Inflammatory macrophage (primary cell): ENCODE measurements around the gene NDUFA5.
A peak's percentile ranks its signal among the peaks of the same experiment; 100 is the strongest.
"Not testable (repeated sequence)": the region's sequence is repeated elsewhere in the genome, so short reads cannot be mapped to it uniquely, and the experiment has no call there.

Source experiments
- DNase-seq, 2 donors: peaks; one replicate each; pipeline ENCODE4 v3.0.0-alpha.2; 2020 to 2022

NDUFA5 gene

DNA sequence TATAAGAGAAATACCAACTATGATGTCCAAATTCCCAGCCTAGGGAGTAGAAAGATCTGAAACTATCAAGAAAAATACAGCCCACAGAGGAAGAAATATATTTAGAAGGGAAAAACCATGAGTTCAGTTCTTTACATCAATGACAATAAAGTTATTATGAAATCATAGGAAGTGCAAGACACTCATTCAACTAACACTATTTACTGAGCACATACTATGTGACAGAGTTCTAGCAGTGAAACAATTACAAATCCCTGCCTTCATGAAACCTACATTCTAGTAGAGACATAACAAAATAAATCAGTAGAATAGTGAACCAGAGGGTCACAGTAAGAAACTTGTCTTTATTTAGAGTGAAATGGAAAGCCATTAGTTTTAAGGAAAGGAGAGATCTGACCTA is 2.1 kb downstream of the NDUFA5 start:
- DNase-seq = no peak

DNA sequence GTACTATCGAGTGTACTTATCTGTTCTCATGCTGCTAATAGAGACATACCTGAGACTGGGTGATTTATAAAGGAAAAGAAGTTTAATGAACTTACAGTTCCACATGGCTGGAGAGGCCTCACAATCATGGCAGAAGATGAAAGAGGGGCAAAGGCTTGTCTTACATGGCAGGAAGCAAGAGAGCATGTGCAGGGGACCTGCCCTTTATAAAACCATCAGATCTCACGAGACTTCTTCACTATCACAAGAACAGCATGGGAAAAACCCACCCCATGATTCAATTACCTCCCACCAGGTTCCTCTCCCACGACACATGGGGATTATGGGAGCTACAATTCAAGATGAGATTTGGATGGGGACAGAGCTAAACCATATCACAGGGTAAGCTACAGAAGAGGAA is 4.5 kb downstream of the NDUFA5 start:
- no peak for DNase-seq

DNA sequence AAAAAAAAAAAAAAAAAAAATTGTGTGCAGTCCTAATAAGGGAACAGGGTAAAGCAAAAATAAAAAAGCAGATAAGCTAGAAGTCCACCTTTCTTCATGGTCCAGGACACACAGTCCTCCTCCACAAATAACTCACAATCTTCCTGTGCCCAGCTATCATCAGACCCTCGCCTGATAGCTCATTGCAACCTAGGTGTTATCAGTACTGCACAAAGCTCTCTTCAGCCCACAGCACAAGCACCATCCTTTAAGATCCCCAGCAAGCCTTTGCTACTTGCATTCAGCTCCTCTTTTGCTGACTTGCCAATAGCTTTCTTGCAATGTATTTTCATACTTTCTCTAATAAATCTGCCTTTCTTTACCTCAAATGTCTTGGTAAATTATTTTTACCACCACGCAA is 5.0 kb downstream of the NDUFA5 start:
- DNase-seq = no peak

DNA sequence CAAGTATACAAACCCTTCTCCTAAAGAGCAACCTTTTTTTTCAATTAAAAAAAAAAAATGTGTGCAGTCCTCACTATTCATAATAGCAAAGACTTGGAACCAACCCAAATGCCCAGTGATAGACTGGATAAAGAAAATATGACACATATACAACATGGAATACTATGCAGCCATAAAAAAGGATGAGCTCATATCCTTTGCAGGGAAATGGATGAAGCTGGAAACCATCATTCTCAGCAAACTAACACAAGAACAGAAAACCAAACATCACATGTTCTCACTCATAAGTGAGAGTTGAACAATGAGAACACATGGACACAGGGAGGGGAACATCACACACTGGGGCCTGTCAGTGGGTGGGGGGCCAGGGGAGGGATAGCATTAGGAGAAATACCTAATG is 5.5 kb downstream of the NDUFA5 start:
- DNase-seq = not testable (repeated sequence)

DNA sequence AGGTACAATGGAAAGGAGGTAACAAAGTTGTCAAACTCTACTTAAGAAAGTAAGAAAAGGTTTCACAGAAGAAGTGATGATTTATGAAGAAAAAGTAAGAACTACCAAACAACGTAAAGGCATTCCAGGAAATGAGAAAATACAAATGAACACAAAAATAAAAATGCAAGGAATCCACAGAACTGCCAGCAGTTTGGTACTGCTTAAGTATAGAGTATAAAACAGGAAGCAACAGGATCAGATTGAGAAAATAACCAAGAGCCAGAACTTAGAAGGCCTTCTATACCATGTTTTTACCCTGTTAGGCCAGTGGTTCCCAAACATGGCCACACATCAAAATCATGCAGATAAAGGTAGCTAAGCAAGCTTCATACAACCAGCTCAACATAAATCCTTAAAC is 9.2 kb downstream of the NDUFA5 start:
- no peak for DNase-seq

DNA sequence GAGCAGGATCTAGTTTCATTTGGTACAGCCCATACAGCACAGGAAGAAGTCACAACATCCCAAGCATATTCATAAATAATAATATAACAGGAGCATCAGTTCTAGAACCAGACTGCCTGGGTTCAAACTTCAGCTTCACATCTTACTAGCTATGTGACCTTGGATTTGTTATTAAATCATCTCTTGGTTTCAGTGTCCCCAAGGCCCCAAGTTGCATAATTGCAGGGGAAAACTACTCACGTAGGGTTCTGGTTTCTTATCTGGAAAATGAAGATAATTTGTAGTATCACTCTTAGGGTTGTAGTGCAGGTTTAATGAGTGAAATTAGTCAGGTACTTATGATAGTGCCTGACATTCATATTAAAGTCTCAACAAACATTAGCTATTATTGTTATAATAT is 17.7 kb downstream of the NDUFA5 start:
- no peak for DNase-seq

DNA sequence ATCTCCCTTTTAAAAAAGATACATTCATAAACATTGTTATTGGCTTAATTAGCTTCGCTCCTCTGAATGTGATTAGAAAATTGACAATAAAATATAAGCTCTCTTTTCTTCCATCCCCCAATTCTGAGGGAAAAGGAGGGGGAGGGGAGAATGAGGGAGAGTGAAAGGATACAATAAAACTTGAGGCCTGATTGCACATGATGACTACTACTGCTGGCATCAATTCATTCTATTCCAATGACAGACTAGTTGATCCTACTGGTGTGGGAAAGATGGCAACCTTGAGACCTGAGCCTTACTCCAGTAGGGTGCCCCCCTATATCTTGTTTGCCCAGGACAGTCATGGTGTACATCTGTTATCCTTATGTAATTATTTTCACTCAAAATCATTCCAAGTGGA is 18.7 kb downstream of the NDUFA5 start:
- no peak for DNase-seq

DNA sequence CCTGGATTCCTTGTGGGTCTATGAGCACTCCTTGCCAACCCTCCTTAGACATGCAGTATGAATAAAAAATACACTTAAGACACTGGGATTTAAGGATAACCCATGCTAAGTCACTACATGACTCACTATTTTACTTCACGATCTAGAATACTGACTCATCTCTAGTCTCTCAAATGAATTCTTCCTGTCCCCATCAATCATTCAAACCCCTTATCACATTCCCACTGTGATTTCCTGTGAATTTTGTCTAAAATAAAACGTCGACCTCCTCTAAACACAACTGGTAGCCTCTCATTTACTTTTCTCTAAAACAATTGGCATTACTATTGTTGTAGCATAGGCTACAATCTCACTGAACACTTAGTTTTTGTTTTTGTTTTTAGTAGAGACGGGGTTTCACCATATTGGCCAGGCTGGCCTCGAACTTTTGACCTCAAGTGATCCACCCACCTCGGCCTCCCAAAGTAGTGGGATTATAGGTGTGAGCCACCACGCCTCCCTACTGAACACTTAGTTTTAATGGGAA is 19.4 kb downstream of the NDUFA5 start:
- no peak for DNase-seq

DNA sequence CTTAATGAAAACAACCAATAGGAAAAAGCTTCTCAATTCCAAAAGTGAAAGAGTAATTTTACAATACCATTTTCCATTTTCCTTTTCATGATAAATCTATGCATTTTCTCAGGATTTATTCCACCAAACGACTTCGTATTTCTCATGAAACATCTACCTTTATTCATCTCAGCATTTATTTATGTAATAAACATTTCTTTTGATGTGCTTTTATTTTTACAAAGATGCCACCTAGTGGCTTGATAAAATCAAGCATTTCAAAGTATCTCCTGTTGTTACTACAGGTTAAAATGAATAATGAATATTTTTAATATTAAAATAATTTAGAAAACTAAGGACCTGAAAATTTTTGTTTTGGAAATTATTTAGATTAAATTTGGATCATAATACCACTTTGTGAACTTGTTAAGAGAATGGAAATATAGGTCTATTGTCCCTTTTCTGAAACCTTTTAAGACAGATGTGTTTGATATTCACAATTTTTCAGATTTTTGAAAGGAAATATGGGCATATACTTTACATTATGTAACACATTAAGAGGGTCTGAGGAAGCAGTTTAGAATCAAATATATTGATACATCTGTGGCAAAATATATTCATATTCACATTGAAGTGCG is 20.5 kb downstream of the NDUFA5 start:
- peak in 1 of 2 donors; percentile 35 for DNase-seq

DNA sequence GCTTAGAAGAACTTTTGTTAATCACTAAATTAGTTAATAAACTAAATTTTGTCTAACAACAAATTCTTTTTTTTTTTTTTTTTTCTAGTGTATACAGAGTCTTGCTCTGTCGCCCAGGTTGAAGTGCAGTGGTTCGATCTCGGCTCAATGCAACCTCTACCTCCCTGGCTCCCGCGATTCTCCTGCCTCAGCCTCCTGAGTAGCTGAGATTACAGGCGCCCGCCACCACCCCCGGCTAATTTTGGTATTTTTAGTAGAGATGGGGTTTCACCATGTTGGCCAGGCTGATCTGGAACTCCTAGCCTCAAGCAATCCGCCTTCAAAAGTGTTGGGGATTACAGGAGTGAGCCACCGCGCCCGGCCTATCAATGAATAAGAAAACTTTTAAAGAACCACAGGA is 22.1 kb downstream of the NDUFA5 start:
- no peak for DNase-seq

DNA sequence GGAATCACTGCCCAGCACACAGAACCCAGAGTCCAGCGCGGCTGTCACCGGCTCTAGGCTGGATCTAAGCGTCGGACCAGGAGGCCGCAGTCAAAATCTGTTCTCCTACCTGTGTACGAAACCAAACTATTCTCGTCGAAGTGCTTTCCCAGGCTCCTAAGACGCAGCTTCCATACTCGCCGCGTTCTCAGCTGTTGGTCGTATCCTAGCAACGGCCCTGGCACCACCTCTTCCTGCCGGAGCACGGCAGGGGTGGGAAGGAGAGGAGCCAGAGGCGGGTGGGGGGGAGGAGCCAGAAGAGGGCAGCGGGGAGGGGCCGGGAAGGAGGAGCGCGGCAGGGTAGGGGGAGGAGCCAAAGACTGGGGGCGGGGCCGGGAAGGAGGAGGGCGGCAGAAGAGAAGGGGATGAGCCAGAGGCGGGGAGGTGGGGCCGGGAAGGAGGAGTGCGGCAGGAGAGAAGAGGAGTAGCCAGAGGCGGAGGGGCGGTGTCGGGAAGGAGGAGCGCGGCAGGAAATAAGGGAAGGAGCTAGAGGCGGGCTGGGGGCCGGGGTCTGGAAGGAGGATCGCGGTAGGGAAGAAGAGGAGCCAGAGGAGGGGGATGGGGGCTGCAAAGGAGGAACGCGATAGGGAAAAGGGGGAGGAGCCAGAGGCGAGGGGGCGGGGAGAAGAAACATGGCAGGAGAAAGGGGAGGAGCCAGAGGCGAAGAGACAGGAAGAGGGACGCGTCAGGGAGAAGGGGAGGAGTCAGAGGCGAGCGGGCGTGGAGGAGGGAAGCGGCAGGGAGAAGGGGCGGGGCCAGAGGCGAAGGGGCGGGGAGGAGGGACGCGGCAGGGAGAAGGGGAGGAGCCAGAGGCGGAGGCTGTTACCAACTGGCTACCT is 23.0 kb downstream of the NDUFA5 start, which contains the start of gene IQUB:
Gene IQUB, minus strand, starts transcription at position 213 of the 878 bp plus-strand sequence. CDS start 22,255 bp downstream, outside the sequence.
- peak; percentile 97 for DNase-seq

DNA sequence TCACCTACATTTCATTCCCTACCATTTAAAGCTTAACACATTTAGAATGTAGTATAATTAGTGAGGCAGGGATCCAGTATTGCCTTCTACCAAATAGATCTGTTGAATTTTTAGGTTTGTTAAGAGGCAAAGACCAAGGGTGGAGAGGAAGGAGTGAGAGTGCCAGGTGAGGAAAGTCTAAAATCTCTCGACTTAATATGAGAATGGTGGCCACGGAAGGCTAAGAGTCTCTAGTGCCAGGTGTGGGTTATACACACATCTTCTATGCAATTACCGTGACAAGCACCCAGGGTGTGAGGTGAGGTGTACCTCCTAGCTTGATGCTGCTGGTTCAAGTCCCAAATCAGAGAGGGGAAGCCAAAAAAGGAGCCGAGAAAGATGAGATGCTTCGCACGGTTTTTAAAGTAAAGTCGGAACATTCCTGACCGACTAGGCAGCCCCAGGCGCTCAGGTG is 23.7 kb downstream of the NDUFA5 start:
- DNase-seq = no peak

DNA sequence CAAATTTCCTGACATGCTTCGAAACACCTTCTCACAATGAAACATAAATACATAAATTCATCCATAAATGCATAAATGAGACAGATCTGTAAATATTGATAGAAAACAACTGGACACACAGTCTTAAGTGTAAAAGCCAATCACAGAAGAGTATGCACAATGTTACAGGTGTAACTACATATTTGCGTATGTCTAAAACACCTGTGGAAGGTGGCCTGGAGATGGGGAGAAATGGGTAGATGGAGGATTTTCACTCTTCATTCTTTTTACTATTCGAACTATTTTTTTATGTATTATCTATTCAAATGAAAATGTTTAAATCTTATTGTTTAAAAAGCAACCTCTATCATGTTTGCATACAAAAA is 24.1 kb downstream of the NDUFA5 start:
- DNase-seq = no peak

DNA sequence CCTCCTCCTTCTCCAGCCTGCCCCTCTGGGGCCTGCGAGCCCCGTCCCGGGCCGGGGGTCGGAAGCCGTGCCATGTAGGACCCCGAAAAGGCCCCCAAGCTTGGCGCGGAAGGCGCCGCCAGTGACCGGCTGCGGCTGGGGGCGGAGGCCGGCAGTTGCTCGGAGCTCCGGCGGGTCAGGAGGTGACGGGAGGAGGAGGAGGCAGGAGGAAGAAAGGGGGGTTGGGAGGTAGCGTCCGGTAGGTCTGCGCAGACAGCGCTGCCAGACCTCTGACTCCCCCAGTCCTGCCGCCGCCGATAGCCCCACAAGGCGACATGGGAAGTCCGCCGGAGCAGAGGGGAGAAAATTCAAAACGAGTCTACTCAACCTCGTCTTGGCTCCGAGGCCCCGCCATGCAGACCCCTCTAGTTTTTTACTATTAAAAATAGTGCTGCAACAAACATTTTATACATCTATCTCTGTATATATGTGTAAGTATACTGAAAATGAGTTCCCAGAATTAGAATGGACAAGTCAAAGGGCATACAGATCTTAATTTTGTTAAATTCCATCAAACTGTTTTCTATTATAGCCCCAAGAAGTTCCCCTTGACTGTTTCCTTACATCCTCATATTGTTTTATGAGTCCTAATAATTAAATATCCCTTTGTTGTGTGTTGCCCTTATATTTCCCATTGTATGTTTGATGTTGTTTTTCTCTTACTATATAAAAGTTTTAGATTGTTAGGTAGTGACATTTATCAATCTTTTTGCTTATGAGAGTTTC is 24.6 kb downstream of the NDUFA5 start:
- not testable (repeated sequence) for DNase-seq

DNA sequence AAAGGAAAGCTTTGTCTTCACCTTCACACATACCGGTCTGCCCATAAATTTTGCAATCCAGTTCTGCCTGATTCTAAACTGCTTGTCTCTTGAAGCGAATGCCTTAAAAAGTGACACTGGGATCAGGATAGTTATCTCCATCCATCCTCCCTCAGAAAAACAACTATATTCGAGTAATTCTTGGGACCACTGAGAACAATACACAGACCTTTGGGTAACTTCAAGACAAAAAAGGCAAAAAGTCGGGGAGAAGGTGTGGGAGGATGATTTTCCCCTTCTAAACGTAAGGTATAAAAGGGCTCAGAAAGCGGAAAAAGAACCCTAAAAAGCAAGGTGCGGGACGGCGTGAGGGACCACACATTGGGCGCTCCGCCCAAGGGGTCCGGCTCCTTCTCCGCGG is 25.3 kb downstream of the NDUFA5 start:
- not testable (repeated sequence) for DNase-seq

DNA sequence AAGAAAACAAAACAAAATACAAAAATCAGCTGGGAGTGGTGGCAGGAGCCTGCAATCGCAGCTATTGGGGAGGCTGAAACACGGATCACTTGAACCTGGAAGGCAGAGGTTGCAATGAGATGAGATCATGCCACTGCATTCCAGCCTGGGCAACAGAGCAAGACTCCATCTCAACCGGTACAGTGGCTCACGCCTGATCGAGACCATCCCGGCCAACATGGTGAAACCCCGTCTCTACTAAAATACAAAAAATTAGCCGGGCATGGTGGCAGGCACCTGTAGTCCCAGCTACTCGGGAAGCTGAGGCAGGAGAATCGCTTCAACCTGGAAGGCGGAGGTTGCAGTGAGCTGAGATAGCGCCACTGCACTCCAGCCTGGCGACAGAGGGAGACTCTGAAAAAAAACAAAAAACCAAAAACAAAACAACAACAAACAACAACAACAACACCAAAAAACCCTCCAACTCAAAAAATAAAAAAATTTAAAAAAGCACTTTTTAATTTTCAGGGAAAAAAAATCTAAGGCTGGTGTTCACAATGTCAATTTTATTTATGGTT is 27.5 kb downstream of the NDUFA5 start:
- DNase-seq = not testable (repeated sequence)

DNA sequence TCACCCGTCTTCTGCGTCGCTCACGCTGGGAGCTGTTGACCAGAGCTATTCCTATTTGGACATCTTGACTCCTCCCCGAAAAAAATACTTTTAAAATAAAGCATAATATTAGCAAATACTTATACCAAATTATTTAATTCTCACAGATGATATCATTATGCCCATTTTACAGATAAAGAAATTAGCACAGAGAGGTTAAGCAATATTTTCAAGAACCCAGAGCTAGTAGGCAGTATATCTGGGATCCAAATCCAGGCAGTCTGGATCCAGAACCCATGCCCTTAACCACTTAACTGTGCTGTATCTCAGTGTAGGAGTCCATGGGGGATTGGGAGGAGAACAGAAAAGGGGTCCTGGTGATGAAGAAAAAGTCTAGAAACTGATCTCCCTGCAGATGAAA is 29.4 kb downstream of the NDUFA5 start:
- DNase-seq = no peak

DNA sequence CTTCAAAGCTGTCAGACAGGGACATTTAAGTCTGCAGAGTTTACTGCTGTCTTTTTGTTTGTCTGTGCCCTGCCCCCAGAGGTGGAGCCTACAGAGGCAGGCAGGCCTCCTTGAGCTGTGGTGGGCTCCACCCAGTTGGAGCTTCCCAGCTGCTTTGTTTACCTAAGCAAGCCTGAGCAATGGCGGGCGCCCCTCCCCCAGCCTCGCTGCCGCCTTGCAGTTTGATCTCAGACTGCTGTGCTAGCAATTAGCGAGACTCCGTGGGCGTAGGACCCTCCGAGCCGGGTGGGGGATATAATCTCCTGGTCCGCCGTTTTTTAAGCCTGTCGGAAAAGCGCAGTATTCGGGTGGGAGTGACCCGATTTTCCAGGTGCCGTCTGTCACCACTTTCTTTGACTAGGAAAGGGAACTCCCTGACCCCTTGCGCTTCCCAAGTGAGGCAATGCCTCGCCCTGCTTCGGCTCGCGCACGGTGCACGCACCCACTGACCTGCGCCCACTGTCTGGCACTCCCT is 29.8 kb downstream of the NDUFA5 start:
- not testable (repeated sequence) for DNase-seq

DNA sequence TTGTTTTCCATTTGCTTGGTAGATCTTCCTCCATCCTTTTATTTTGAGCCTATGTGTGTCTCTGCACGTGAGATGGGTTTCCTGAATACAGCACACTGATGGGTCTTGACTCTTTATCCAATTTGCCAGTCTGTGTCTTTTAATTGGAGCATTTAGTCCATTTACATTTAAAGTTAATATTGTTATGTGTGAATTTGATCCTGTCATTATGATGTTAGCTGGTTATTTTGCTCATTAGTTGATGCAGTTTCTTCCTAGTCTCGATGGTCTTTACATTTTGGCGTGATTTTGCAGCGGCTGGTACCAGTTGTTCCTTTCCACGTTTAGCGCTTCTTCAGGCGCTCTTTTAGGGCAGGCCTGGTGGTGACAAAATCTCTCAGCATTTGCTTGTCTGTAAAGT is 31.1 kb downstream of the NDUFA5 start:
- DNase-seq = not testable (repeated sequence)

DNA sequence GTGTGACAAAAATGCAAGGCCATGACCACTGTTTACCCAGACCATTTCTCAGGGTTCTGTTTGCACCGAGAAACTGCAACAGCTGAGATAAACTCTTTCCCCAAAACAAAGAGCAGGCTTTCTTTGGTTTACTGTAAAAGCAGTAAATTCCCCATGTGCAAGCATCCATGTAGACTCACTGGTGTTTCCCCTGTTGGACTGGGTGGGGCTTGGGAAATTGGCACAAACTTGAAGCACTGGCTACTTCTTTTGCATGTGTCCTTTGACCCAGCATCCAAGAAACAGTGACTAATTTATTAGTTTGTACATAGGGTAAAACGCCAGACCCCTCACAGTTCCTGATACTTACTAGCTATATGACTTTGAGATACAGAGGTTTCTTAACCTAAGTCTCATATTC is 35.6 kb downstream of the NDUFA5 start:
- no peak for DNase-seq

DNA sequence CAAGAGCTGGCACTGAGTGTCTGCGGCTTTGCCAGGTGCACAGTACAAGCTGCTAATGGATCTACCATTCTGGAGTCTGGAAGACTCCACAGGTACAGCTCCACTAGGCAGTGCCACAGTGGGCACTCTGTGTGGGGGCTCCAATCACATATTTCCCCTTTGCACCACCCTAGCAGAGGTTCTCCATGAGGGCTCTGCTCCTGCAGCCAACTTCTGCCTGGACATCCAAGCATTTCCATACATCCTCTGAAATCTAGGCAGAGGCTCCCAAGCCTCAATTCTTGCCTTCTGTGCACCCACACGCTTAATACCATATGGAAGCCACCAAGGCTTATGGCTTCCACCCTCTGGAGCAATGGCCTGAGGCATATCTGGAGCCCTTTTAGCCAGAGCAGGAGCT is 52.4 kb downstream of the NDUFA5 start:
- DNase-seq = no peak

DNA sequence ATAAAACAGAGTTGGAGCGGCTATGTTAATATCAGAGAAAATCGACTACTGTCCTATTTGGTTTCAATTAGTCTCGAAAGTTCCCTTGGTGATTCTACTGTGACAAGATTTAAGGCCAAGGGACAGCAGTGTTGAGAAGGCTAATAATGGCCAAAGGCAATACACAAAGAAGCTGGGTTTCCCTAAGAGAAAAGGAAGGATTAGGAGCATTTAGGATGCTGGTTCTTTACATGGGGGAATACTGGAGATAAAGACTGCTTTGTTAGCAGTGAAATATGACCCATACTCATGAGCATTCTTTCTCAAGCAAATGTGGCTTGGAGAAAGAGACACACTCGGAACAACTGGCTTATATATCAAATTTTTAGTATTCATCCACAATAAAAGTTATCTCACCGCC is 55.4 kb downstream of the NDUFA5 start:
- no peak for DNase-seq
